GM19324 (cell line): Measurements from ENCODE around the gene GOSR2.
"Not testable (repeated sequence)": the region's sequence is repeated elsewhere in the genome, so short reads cannot be mapped to it uniquely, and the experiment has no call there.

ENCODE experiments used
- ATAC-seq: cut with Tn5 transposase; IDR thresholded peaks from one replicate; pipeline ENCODE4 v1.9.1; 2021; ENCODE audit warnings: mild to moderate bottlenecking, moderate library complexity; ENCODE audit not compliant: unreplicated experiment, low FRiP score

GOSR2 gene

GRCh38 chr17:46892192-46892703, 30.7 kb upstream of the GOSR2 start:
- ATAC-seq, result no peak

GRCh38 chr17:46894024-46894423, 28.9 kb upstream of the GOSR2 start:
- no peak for ATAC-seq

GRCh38 chr17:46894476-46895151, 28.3 kb upstream of the GOSR2 start:
- no peak for ATAC-seq

- no peak for ATAC-seq
These were observed 27.8 kb upstream of the GOSR2 start for GRCh38 chr17:46895171-46895570.

GRCh38 chr17:46896991-46897390, 26.0 kb upstream of the GOSR2 start:
- no peak for ATAC-seq

GRCh38 chr17:46898364-46898763, 24.6 kb upstream of the GOSR2 start:
- ATAC-seq, result no peak

- ATAC-seq, result no peak
These were observed 24.1 kb upstream of the GOSR2 start for GRCh38 chr17:46898860-46899259.

- ATAC-seq, result no peak
These were observed 21.7 kb upstream of the GOSR2 start for GRCh38 chr17:46901291-46901690.

- no peak for ATAC-seq
These were observed 18.9 kb upstream of the GOSR2 start for GRCh38 chr17:46903762-46904672.

GRCh38 chr17:46908068-46908737, 14.8 kb upstream of the GOSR2 start:
- ATAC-seq, result no peak

- ATAC-seq, result no peak
These were observed 12.6 kb upstream of the GOSR2 start for GRCh38 chr17:46910179-46910927.

- ATAC-seq, result no peak
These were observed 11.6 kb upstream of the GOSR2 start for GRCh38 chr17:46911311-46911710.

- ATAC-seq, result no peak
These were observed 7.4 kb upstream of the GOSR2 start for GRCh38 chr17:46915596-46915995.

GRCh38 chr17:46916211-46916610, 6.7 kb upstream of the GOSR2 start:
- no peak for ATAC-seq

- no peak for ATAC-seq
These were observed 6.3 kb upstream of the GOSR2 start for GRCh38 chr17:46916623-46917022.

GRCh38 chr17:46917041-46917440, 5.9 kb upstream of the GOSR2 start:
- no peak for ATAC-seq

- ATAC-seq, result no peak
These were observed 5.4 kb upstream of the GOSR2 start for GRCh38 chr17:46917516-46917915.

- ATAC-seq, result not testable (repeated sequence)
These were observed 998 bp upstream of the GOSR2 start for GRCh38 chr17:46921962-46922361.

GRCh38 chr17:46922487-46922803, 515 bp upstream of the GOSR2 start:
- ATAC-seq, result no peak

GRCh38 chr17:46925185-46925868, 2.4 kb downstream of the GOSR2 start:
- no peak for ATAC-seq
